Hypothalamus (tissue), 51 donors: ENCODE data around the gene GEMIN5.
A peak's percentile ranks its signal among the peaks of the same experiment; 100 is the strongest.

Experiments used
- DNase-seq, 51 donors: peaks; one replicate each; lab custom pipeline; 2025; lab: John Stamatoyannopoulos, UW

GEMIN5 gene

GRCh38 chr5:154892369-154892771, 45.6 kb downstream of the GEMIN5 start:
- peak in 2 of 51 donors; percentile 3 to 43 for DNase-seq

DNA sequence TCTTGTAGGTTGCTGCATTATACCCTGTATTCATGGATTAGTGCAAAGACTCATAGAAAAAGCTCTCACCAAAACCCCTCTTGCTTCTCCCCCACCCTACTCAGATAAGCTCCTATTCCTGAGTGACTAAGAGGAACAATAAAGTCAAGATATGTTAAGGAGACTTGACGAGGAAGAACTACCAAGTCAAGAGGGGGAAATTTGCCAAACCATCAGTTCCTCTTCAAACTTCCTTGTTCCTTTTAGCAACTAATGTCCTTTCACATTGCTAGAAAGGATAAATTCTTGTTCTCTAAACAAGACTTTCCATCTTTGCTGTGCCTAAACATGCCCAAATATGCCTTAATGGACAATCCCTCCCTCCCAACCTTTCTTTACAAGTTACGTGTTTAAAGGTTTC, 52.6 kb downstream of the GEMIN5 start:
- no peak for DNase-seq

GRCh38 chr5:154884424-154884823, 53.6 kb downstream of the GEMIN5 start:
- DNase-seq, result no peak

- DNase-seq, result no peak
Measured at GRCh38 chr5:154881986-154882385, 56.0 kb downstream of the GEMIN5 start.

GRCh38 chr5:154878642-154879335, 59.2 kb downstream of the GEMIN5 start:
- no peak for DNase-seq

DNA sequence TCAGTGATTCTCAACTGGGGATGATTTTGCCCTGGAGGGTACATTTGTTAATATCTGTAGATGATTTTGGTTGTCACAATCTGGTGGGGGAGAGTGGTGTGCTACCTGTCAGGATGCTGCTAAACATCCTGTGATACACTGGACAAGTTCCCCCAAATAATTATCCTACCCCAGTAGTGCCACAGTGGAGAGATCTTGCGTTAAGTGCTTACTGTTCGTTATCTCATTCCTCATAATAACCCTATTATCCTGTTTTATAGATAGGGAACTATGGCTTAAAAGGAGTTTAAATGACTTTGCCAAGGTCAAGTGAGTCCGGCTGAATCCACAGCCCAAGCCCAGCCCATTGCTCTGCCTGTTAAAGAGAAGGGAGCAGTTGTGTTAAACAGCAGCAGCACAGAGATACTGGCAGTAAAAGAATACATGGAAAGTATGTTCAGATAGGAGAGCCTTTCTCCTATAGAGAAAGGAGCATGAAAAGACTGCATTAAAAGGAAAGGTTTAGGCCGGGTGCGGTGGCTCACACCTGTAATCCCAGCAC, 64.2 kb downstream of the GEMIN5 start:
- no peak for DNase-seq

DNA sequence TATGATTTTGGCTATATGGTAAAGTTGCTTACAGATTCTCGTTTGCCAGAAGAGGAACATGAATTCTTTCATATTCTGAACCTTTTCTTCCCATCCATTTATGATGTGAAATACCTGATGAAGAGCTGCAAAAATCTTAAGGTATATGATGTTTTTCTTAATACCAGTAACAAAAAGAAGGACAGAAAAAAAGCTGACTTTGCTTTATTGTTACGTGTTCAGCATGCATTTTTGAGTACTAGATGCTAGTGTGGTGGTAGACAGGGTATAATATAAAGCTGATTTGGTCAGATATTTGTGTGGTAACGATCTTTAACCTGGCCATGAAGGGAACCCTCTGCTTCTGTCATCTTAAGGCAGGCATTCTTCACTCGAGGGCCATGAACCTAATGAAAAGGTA, 66.3 kb downstream of the GEMIN5 start:
- DNase-seq, result no peak

DNA sequence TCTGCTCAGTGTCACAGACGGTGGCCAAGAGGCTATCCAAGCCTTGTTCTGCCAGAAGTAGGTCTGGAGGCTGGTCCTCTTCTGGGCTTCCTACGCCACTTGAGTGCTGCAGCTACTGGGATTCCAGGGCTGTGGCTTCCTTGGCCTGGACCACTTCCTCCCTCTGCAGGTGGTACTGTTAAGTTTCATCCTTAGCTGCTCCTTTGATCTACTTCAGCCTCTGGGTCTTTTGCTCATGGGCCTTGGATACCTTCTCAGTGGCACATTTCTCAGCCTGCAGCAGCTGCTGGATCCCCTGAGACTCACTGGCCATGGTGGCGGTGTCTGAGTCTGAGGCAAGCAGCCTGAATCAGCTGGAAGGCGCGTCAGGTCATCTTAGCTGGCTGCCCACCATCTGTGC, 69.3 kb downstream of the GEMIN5 start:
- DNase-seq, result no peak

DNA sequence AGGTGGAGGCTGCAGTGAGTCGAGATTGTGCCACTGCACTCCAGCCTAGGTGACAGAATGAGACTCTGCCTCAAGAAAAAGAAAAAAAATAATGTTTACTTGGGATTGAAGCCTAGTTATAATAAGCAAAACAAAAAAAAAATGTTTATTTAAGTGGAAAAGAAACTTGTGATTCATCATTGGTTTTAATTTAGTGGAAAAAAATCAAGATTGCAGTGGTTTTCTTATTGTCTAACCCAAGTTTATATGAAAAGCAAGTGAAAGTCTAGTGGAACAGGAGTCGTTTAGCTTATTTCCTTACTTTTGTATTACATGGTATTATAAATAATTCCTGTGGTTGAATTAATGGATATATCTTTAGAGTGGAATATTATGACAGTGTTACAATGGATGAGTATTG, 71.2 kb downstream of the GEMIN5 start:
- DNase-seq, result no peak

DNA sequence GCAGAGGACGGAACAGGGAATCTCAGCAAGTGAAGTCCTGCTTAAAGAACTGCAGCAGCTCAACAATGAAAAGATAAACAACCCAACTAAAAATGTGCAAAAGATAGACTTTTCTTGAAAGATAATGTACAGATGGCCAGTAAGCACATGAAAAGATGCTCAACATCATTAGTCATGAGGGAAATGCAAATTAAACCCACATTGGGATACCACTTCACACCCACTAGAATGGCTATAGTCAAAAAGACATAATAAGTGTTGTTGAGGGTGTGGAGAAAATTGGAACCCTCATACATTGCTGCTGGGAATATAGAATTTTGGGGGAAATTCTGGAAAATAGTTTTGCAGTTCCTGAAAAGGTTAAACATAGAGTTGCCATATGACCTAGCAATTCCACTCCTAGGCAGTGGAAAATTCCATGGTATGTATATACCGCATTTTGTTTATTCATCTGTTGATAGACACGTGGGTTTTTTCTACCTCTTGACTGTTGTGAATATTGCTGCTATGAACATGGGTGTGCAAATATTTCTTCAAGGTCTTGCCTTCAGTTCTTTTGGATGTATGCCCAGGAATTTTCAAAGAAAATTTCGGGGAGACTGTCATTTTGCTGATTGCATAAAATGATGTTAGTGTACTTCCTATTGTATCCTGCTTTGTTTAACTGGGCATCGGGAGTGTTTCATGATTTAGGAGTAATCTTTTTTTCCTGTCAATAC, 72.4 kb downstream of the GEMIN5 start:
- no peak for DNase-seq

DNA sequence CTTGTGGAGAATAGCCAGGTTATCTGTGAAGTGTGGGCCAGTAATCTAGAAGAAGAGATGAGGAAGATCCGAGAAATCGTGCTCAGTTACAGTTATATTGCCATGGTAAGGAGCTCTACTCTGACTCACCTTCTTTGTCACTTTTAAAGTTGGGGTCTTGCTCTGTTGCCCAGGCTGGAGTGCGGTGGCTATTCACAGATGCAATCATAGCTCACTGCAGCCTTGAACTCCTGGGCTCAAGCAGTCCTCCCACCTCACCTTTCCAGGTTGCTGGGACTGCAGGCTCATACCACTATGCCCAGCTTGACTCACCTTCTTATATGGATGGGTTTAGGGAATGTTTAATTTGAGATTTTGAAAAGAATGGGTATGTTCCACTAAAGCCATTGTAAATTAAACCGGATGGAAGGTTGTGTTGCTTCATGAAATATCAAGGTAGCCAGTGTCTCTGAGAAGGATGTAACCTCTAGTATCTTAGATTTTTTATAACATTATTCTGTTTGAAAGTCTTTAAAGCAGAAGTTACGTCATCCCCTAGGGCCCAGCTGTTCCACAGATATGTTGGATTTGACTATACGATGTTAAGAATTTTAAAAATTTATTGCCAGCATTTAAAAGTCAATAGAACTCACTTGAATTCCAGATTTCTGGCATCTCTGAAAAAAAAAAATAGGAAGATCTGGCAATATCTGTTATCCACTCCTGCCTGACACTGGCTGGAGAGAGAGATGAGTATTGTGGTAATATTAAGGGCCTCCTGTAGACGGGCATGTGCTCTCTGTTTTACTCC, 74.5 kb downstream of the GEMIN5 start:
- DNase-seq, result no peak

DNA sequence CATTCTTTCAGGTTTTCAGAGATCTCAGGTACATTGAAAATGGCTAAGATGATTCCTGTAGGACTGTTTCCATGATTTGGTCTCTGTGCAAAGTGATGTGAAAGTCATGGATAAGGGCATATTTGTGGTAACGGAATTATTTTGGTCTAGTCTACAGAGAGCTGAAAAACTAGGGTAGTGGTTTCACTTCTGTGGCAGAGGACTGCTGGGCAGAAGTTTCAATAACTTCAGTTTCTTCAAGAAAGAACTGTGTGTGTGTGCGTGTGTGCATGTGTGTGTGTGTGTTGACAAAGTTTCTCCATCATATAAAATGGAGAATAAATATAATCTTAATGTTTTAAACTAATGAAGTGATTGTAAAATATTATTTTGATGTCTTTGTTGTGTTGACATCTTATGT, 75.2 kb downstream of the GEMIN5 start:
- no peak for DNase-seq

- DNase-seq, result no peak
Measured at GRCh38 chr5:154861946-154862345, 76.1 kb downstream of the GEMIN5 start.

GRCh38 chr5:154860765-154861164, 77.2 kb downstream of the GEMIN5 start:
- DNase-seq, result no peak

DNA sequence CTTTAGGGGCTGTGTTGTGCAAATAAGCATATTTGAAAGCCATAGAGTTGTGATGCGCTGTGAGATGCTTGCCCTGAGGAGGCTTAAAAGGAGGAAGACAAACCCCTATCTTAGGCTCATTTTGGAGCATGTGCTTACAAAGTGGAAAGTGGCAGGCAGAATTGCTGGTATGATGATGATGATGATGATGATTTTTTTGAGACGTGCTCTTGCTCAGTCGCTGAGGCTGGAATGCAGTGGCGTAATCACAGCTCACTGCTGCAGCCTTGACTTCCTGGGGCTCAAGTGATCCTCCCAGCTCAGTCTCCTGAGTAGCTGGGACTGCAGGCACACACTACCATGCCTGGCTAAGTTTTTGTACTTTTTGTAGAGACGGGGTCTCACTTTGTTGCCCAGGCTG, 77.9 kb downstream of the GEMIN5 start:
- peak in 1 of 51 donors; percentile 4 for DNase-seq

GRCh38 chr5:154858972-154859871, 78.8 kb downstream of the GEMIN5 start:
- DNase-seq, result peak in 2 of 51 donors; percentile 24 to 47

GRCh38 chr5:154858297-154858971, 79.6 kb downstream of the GEMIN5 start, which contains the start of gene CNOT8:
Gene CNOT8 (plus strand): TSS chr5:154858627. CDS start chr5:154863279, 4,652 bp downstream.
- peak; percentile 88 to 100 (median 97) for DNase-seq

GRCh38 chr5:154857530-154858296, 80.3 kb downstream of the GEMIN5 start:
- DNase-seq, result peak; percentile 79 to 100 (median 92)

DNA sequence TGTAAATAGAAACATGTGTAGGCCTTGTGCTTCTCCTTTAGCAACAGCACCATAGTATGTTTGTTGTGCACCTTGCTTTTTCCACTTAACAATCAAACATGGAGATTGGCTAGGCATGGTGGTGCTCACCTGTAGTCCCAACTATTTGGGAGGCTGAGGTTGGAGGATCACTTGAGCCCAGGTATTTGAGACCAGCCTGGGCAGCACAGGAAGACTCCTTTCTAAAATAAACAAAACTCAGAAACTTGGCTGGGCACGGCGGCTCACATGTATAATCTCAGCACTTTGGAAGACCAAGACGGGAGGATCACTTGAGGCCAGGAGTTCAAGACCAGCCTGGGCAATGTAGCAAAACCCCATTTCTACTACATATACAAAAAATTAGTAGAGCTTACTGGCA, 86.7 kb downstream of the GEMIN5 start:
- no peak for DNase-seq
